ENCODE data around the gene KCNJ12.
"Not testable (repeated sequence)": the region's sequence is repeated elsewhere in the genome, so short reads cannot be mapped to it uniquely, and the experiment has no call there.

GRCh38 chr17:21339571-21339970, 36.6 kb upstream of the KCNJ12 start:
- not testable (repeated sequence) for TF ChIP-seq NR3C1 (IDR thresholded peaks at IDR 0.05); EP300 (IDR thresholded peaks at IDR 0.05); RAD21 (conservative IDR thresholded peaks at IDR 0.05 in 1 of 2, IDR thresholded peaks at IDR 0.05 in 1 of 2); POLR2A (IDR thresholded peaks at IDR 0.05; ENCODE audit: low read length); CEBPB (IDR thresholded peaks at IDR 0.05); PHF8 (IDR thresholded peaks at IDR 0.05; ENCODE audit: borderline replicate concordance, low read depth); CHD4 (IDR thresholded peaks at IDR 0.05; ENCODE audit: borderline replicate concordance)
- TF ChIP-seq, protein P1, sequence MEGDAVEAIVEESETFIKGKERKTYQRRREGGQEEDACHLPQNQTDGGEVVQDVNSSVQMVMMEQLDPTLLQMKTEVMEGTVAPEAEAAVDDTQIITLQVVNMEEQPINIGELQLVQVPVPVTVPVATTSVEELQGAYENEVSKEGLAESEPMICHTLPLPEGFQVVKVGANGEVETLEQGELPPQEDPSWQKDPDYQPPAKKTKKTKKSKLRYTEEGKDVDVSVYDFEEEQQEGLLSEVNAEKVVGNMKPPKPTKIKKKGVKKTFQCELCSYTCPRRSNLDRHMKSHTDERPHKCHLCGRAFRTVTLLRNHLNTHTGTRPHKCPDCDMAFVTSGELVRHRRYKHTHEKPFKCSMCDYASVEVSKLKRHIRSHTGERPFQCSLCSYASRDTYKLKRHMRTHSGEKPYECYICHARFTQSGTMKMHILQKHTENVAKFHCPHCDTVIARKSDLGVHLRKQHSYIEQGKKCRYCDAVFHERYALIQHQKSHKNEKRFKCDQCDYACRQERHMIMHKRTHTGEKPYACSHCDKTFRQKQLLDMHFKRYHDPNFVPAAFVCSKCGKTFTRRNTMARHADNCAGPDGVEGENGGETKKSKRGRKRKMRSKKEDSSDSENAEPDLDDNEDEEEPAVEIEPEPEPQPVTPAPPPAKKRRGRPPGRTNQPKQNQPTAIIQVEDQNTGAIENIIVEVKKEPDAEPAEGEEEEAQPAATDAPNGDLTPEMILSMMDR (IDR thresholded peaks at IDR 0.05): not testable (repeated sequence)
- TF ChIP-seq, protein P2, sequence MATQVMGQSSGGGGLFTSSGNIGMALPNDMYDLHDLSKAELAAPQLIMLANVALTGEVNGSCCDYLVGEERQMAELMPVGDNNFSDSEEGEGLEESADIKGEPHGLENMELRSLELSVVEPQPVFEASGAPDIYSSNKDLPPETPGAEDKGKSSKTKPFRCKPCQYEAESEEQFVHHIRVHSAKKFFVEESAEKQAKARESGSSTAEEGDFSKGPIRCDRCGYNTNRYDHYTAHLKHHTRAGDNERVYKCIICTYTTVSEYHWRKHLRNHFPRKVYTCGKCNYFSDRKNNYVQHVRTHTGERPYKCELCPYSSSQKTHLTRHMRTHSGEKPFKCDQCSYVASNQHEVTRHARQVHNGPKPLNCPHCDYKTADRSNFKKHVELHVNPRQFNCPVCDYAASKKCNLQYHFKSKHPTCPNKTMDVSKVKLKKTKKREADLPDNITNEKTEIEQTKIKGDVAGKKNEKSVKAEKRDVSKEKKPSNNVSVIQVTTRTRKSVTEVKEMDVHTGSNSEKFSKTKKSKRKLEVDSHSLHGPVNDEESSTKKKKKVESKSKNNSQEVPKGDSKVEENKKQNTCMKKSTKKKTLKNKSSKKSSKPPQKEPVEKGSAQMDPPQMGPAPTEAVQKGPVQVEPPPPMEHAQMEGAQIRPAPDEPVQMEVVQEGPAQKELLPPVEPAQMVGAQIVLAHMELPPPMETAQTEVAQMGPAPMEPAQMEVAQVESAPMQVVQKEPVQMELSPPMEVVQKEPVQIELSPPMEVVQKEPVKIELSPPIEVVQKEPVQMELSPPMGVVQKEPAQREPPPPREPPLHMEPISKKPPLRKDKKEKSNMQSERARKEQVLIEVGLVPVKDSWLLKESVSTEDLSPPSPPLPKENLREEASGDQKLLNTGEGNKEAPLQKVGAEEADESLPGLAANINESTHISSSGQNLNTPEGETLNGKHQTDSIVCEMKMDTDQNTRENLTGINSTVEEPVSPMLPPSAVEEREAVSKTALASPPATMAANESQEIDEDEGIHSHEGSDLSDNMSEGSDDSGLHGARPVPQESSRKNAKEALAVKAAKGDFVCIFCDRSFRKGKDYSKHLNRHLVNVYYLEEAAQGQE (IDR thresholded peaks at IDR 0.05): not testable (repeated sequence)

Measured in A549 (cell line).